D341Med (cell line): ENCODE results near the gene SMAP2.
A peak's percentile ranks its signal among the peaks of the same experiment; 100 is the strongest.

ENCODE experiments used
- DNase-seq: peaks from one replicate; pipeline ENCODE4 v3.0.0; 2012; ENCODE audit warnings: low spot score

Gene SMAP2

GRCh38 chr1:40390857-40391256, 17.3 kb downstream of the SMAP2 start:
- no peak for DNase-seq

DNA sequence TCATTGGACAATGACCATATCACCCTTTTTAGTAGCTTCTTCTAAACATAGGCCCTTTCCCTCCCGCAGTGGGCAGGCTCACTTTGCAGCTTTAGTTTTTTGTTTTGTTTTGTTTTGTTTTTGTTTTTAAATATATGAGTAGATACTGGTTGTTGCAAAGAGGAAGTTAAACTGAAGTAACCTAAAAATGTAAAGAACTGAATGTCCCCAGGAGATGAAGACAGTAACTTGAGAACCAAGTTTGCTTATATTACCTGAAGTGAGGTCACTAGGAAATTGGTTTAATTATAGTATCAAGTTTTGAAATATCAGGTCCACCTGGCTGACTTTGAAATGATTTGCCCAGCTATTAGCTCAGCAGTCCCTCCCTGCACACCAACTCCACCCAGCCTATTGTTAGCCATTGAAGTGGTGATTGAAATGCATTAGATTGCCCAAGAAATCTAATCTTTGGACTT, 18.2 kb downstream of the SMAP2 start:
- no peak for DNase-seq

DNA sequence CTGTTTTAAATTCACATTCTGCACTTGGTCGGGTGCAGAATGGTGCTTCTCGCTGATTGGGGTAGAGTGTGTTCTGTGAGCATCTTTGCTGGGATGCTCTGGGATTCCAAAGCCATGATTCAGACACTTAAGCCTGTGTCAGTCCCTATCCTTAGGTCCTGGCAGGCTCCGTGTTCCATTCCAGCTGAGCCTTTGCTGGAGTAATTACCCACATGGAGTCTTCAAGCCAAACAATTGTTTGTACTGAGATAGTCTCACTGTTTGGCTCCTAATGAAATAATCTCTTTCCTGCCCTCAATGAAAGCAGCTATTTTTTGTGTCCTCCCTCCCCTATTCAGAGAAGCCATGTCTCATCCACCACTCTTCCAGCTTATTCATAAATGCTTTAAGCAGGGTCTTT, 18.7 kb downstream of the SMAP2 start:
- no peak for DNase-seq

DNA sequence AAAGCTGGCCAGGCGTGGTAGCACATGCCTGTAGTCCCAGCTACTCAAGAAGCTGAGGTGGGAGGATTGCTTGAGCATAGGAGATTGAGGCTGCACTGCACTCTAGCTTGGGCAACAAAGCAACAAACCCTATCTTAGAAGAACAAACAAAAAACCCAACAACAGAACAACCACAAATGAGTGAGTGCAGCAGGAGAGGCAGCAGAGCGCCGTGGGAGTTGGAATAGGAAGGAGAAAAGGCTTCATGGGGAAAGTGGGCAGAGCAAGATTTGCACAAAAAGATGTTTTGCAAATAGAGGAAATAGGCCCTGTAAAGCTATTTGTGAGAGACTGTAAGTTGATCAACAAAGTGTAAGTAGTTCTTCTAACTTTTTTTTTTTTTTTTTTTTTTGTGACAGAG, 19.6 kb downstream of the SMAP2 start:
- no peak for DNase-seq

DNA sequence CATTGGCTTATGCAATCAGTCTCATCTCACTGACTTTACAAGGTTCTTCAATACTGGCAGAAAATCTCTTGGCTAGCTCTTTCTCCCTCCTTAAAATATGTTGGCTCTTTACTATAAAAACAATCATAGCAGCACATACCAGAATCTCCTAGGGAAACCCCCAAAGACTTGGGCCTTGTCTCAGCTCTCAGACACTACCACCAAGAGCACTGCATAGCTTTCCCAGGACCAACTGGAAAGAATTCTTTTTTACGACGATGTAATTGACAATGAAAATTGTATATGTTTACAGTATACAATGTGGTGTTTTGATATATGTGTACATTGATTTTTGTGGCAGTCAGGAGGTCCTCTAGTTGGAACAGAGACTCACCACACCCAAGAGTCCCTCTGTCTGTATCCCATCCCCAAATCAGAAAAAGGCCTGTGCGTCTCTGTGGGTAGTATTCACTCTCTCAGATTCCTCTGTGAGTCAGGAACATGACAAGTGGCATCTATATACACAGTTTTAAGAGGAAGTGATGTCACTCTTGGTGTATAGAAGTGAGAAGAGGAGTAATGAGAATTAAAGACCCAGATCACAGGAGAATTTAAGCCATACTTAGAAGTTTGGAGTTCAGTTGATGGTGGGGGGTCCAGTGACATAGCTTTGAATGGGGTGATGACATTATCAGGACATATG, 21.1 kb downstream of the SMAP2 start:
- DNase-seq: no peak

GRCh38 chr1:40395190-40396175, 22.0 kb downstream of the SMAP2 start:
- no peak for DNase-seq

DNA sequence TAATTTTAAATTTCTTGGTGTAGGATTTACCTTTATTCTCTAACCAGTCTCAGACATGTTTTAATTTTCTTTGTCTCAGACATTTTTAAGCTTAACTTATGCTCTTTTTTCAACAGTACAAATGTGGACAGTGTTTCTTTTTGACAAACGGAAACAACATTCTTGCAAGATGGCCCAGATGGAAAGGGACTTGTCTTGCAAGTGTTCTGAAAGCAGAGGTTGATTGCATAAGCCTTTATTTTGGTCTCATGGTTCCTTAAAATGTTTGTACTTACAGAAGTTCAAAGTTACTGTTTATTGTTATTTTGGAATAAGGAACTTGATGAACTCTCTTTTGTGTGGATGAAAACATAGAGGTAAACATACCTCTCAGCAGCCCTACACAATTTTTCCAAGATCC, 22.9 kb downstream of the SMAP2 start:
- DNase-seq: no peak

DNA sequence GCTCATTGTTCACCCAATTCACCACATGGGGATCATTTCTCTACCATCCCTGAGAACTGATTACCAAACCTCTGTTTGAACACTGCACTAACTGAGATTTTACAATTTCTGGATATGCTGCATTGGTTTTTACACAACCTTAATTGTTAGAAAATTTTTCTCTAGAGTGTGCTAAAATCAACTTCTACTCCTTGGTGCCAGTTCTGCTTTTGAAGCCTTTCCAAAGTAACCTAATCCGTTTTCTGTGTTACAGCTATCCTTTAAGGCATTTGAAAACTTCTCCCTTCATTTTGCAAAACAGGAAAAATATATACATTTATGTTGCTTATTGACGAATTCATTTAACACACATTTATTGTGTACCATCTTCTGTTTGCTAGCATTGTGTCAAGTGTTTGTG, 23.7 kb downstream of the SMAP2 start:
- DNase-seq: no peak

GRCh38 chr1:40399984-40400704, 26.6 kb downstream of the SMAP2 start:
- no peak for DNase-seq

GRCh38 chr1:40401473-40402201, 28.1 kb downstream of the SMAP2 start:
- no peak for DNase-seq

- DNase-seq: peak; percentile 37
Measured at GRCh38 chr1:40404670-40405462, 31.3 kb downstream of the SMAP2 start.

DNA sequence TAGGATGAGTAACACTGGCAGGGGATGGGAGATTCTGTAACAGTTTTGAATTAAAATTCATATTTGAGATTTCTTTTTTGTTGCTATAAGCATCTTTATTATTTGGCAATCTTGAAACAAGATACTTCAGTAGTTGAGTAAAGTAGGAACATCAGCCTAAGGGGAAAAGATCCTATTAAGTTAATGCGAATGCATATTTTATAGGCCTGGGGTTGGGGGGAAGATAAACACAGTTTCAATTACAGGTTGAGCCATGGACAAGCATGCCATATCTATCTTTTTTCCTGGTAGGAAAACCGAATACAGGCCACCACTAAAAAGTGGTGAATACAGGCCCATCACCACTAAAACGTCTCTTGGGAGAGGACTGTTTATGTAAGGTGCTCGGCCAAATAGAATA, 32.3 kb downstream of the SMAP2 start:
- no peak for DNase-seq

GRCh38 chr1:40407453-40407852, 33.9 kb downstream of the SMAP2 start:
- DNase-seq: no peak

DNA sequence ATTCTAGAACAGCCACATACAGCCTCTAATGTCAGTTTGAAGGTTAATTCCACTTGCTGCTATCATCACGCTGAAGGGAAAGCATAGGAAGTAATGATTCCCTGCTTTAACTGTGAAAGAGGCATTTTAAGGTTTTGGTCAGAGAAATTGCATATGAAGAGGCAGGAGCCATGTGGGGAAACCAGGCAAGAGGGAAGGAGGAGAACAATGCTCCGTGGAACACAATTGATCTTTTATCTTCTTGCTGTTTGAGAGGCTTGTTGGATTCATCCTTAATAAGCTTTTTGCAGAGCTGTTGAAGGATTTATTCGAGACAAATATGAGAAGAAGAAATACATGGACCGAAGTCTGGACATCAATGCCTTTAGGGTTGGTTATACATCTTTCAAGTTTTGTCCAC, 35.9 kb downstream of the SMAP2 start:
- DNase-seq: no peak

- no peak for DNase-seq
Measured at GRCh38 chr1:40411294-40411693, 37.8 kb downstream of the SMAP2 start.

DNA sequence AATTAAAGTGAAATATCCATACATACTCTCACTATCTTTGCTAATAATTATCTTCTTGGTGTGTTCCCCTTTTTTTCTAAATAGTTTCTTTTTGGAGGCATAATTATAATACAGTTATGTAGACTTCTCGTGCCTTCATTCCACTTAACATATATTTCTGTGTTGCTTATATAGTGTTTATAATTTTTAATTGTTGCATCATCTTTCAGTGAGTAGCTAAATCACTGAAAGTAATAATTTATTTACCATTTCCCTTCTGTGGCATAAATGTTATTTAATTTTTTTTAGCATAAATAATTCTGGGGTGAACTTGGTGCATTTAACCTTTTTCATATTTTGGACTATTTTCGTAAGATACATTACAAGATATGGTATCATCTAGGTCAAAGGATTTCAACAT, 38.3 kb downstream of the SMAP2 start:
- no peak for DNase-seq

GRCh38 chr1:40413527-40414252, 40.2 kb downstream of the SMAP2 start:
- no peak for DNase-seq

DNA sequence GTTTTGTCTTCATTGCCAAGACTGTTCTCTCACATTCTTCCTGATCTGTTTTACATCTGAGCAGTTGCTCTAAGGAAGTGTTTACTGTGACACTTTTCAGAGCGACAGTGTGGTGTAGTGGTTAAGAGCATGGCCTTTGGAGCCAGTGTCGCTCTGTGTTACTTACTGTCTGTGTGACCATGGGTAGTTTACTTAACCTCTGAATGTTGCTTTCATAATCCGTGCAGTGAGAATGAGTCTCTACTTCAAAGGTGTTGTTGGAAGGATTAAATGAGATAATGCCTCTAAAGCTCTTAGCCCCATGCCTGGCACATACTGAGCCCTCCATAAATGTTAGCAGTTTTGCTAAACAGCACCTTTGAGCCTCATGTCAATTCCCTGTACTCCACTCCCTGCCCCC, 40.8 kb downstream of the SMAP2 start:
- no peak for DNase-seq

DNA sequence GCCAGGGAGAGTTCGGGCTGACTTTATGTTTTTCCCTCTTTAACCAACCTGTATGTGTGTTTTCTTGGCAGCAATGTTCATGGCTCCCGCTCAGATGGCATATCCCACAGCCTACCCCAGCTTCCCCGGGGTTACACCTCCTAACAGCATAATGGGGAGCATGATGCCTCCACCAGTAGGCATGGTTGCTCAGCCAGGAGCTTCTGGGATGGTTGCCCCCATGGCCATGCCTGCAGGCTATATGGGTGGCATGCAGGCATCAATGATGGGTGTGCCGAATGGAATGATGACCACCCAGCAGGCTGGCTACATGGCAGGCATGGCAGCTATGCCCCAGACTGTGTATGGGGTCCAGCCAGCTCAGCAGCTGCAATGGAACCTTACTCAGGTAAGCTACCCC, 43.2 kb downstream of the SMAP2 start:
- no peak for DNase-seq
